ENCODE results near the gene PCGF2.

Gene PCGF2

DNA sequence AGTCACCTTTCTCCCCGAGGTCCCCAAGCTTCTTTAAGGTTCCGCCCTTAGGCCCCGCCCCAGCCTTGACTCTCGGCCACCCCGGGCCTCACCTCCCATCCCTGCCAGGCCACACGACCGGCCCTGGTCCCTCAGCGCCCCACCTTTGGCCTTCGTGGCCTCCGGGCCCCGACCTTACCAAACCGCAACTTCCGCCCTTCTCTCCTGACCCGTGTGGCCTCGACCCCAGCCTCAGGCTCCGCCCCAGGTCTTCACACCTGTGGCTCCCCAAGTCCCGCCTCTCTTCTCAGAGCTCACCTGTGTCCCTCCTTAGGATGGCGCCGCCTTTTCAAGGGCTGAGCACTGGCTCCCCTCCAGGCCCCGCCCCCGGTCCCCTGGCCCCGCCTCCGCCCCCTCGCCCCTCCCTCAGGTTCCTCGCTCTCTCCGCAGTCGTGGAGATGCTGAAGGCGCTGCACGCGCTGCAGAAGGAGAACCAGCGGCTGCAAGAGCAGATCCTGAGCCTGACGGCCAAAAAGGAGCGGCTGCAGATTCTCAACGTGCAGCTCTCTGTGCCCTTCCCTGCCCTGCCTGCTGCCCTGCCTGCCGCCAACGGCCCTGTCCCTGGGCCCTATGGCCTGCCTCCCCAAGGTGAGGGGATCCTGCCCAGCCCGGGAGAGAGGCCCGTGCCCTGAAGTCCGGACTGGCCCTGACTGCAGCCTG lies 28.0 kb downstream of the PCGF2 start:
- DNase-seq (ENCODE audit: low read depth, low spot score) = no peak

DNA sequence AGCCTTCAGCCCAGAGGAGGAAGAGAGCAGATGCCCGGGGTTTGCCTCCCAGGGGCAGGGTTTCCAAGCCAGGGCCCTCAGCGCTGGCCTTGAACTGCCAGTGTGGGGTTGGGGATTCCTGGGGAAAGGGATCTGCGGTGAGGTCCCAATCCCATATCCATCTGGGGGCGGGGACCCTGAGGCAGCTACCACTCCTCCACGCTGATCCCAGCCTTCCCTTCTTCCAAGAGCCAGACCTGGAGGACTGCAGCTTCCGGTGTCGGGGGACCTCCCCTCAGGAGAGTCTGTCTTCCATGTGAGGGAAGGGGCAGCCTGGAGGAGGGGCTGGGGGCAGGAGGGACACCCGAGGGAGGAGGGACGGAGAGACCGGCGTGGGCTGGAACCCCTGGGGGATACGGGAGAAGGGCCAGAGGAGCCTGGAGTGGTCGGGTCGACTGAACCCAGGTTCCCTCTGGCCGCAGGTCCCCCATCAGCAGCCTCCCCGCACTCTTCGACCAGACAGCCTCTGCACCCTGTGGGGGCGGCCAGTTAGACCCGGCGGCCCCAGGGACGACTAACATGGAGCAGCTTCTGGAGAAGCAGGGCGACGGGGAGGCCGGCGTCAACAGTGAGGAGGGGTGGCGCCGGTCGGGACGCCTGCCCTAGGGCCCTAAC lies 28.7 kb downstream of the PCGF2 start:
- DNase-seq (ENCODE audit: low read depth, low spot score) = no peak

DNA sequence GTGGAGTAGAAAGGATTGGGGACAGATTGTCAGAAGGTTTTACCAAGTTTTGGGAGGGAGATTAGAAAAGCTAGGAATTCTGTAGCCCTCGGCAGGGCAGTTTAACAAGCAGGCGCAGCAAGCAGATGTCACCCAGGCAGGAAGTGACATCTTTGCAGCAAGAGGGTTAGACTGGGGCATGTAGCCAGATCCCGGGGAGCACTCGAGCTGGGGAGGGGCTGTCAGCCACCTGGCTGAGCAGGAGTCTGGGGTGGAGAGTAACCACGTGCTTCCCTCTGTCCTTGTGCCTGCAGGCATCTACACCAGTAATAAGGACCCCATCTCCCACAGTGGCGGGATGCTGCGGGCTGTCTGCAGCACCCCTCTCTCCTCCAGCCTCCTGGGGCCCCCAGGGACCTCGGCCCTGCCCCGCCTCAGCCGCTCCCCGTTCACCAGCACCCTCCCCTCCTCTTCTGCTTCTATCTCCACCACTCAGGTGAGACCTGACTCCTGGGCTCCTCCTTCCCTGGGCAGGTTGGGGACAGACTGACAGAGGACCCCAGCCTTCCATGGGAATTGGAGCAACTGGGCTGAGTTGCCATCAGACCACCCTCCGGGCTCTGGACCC lies 30.9 kb downstream of the PCGF2 start:
- DNase-seq (ENCODE audit: low read depth, low spot score) = no peak

DNA sequence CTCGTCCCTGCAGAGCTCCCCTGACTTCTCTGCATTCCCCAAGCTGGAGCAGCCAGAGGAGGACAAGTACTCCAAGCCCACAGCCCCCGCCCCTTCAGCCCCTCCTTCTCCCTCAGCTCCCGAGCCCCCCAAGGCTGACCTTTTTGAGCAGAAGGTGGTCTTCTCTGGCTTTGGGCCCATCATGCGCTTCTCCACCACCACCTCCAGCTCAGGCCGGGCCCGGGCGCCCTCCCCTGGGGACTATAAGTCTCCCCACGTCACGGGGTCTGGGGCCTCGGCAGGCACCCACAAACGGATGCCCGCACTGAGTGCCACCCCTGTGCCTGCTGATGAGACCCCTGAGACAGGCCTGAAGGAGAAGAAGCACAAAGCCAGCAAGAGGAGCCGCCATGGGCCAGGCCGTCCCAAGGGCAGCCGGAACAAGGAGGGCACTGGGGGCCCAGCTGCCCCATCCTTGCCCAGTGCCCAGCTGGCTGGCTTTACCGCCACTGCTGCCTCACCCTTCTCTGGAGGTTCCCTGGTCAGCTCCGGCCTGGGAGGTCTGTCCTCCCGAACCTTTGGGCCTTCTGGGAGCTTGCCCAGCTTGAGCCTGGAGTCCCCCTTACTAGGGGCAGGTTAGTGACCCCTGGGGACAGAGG lies 31.6 kb downstream of the PCGF2 start:
- no peak for DNase-seq (ENCODE audit: low read depth, low spot score)

- DNase-seq (ENCODE audit: low read depth, low spot score) = no peak
These were observed 32.8 kb downstream of the PCGF2 start for GRCh38 chr17:38715216-38715943.

GRCh38 chr17:38713456-38714075 lies 34.6 kb downstream of the PCGF2 start:
- DNase-seq (ENCODE audit: low read depth, low spot score) = no peak

DNA sequence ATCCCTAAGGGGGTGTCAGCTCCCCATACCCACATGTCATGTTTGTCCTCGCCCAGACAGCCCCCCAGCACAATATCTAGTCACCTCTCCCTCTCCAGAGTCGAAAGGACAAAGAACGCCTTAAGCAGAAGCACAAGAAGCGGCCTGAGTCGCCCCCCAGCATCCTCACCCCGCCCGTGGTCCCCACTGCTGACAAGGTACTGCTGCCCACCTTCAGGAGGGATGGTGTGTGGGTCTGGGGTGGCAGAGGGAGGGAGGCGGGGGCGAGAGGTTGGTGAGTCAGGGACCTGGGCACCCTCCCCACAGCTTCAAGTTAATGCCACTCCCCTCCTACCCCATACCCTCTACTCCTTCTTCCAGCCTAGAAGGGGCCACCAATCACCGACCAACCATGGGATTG lies 35.5 kb downstream of the PCGF2 start:
- DNase-seq (ENCODE audit: low read depth, low spot score) = no peak

- no peak for DNase-seq (ENCODE audit: low read depth, low spot score)
These were observed 36.2 kb downstream of the PCGF2 start for GRCh38 chr17:38711792-38712571.

DNA sequence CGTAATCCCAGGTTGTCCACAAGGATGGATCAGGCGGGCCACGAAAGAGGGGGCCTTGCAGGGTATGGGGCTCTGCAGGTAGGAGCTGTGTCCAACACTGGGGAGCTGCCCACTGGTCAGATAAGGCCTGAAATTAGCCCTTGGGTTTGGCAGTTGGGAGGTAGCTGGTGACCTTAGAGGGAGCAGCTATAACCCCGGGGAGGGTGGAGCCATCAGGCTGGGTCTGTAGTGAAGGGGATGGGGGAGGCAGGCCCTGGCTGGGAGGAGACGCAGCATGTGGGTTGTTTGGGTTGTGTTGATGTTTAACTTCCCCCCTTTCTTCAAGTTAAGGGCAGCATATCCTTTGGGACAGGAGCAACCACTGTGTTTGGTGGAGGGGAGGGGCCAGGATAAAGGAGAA lies 37.2 kb downstream of the PCGF2 start:
- DNase-seq (ENCODE audit: low read depth, low spot score) = no peak

GRCh38 chr17:38710604-38710962 lies 37.6 kb downstream of the PCGF2 start:
- DNase-seq (ENCODE audit: low read depth, low spot score) = no peak

DNA sequence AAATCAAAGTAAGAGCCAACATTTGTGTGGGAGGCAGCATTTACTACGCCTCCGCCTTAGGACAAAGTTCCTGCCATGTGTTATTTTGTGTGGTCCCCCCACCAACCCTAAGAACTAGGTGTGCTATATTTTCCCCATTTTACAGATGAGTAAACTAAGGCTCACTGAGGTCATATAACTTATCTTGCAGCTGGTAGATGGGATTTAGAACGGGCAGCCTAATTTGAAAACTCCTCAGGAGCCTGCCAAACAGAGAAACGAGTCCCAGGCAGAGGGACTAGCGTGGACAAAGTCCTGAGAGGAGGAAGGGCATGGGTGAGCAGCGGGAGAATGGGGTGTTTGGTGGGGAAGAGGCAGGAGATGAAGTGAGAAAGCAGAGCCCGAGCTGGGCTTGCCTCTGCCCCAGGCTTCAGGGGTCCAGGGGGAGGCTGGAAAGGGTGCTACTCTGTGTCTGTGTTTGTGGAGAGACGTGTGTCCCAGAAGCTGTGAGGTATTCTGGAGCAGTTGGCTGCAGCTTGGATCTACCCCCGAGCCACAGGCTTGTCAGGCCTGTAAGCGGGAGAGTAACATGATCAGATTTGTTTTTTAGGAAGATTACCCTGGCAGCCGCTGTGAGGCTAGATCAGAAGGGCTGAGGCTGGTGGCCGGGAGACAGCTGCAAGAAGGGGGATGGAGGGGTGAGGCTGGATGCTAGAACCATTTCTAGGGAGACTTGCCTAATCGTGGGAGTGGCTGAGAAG lies 38.1 kb downstream of the PCGF2 start:
- DNase-seq (ENCODE audit: low read depth, low spot score) = no peak

- DNase-seq (ENCODE audit: low read depth, low spot score) = no peak
These were observed 38.9 kb downstream of the PCGF2 start for GRCh38 chr17:38709104-38709820.

- no peak for DNase-seq (ENCODE audit: low read depth, low spot score)
These were observed 40.3 kb downstream of the PCGF2 start for GRCh38 chr17:38707678-38708351.

- DNase-seq (ENCODE audit: low read depth, low spot score) = no peak
These were observed 41.5 kb downstream of the PCGF2 start for GRCh38 chr17:38706505-38707216.

- no peak for DNase-seq (ENCODE audit: low read depth, low spot score)
These were observed 42.2 kb downstream of the PCGF2 start for GRCh38 chr17:38705803-38706504.

GRCh38 chr17:38705523-38705802 lies 42.7 kb downstream of the PCGF2 start:
- DNase-seq (ENCODE audit: low read depth, low spot score) = no peak

DNA sequence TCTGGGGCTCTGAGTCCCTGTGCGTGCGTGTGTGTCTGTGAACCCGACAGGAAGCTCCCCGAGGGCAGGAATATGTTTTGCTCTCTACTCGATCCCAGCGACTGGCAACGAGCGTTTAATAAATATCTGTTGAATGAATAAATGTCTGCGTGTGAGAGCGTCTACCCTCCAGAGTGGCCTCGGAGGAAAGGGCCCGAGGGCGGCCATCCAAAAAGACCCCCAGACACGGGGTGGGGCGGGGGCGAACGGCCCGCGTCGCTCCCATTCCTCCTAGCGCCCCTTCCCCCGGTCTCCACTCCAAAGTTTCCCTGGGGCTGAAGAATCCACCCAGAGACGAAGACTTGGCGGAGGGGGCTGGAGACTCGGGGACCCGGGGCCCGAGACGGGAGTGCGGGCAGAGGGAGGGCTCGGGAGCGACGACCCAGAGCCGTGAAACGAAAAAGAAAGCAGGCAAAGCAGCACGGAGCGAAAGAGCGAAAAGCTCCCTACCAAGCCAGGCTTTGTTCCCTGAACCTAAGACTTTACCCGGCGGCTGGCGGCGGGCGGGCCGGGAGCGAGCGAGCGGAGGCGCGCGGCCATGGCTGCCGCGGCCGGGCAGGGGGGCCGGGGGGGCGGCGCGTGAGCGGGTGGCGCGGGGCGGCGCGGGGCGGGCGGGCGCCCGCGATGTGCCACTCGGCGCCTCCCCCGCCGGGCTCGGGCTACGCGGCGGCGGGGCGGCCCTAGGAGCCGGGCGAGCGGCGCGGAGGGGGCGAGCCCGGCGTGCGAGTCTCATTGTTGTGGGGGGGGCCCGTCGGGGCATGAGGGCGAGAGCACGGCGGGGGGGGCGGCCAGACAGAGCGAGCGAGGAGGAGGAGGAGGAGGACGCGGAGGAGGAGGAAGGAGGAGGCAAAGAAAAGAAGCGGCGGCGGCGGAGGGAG lies 43.3 kb downstream of the PCGF2 start, which contains the start of gene MLLT6:
Gene MLLT6 (plus strand): TSS at position 668 of the 917 bp plus-strand sequence. CDS start 360 bp downstream, outside the sequence.
- no peak for DNase-seq (ENCODE audit: low read depth, low spot score)

Measured in smooth muscle cell of the brain vasculature (primary cell).